ENCODE data around the gene HOXD12. TPM values are rescaled to one million over a fixed set of nuclear protein-coding genes. Genes with fewer than 3 reads are reported as not detected.

HOXD12 gene
- total RNA-seq, 4 donors from 2014 or later: not detected

- Histone ChIP-seq H3K36me3 (no peaks in the 10 kb centered on the region), H3K4me3 (no peak overlapping the region), H3K4me1 (peaks cover 16 to 48% (median 45%) of the 10 kb centered on the region in 4 donors), H3K9me3 (no peaks in the 10 kb centered on the region), H3K27me3 (peaks cover 3 to 100% (median 90%) of the 10 kb centered on the region in 4 donors), H3K27ac (replicated peaks in 1 of 4) (no peak overlapping the region)
- no peak for TF ChIP-seq CTCF (IDR thresholded peaks at IDR 0.05)
- TF ChIP-seq EP300 (IDR thresholded peaks at IDR 0.05): no peak
- WGBS: 15% methylated on average over 8 of the region's 8 CpGs
- intact Hi-C loops (cut with DNase I): no loop called here
- DNase-seq (ENCODE audit: extremely low spot score): no peak
Measured at GRCh38 chr2:176093898-176094249, 5.7 kb upstream of the HOXD12 start.

- Histone ChIP-seq H3K36me3 (no peaks in the 10 kb centered on the region), H3K27ac (replicated peaks in 1 of 4) (no peak overlapping the region), H3K9me3 (no peaks in the 10 kb centered on the region), H3K4me3 (no peak overlapping the region), H3K27me3 (peaks cover 3 to 100% (median 91%) of the 10 kb centered on the region in 4 donors), H3K4me1 (peaks cover 16 to 52% (median 47%) of the 10 kb centered on the region in 4 donors)
- WGBS: 6% methylated on average over 12 of the region's 12 CpGs
- intact Hi-C loops (cut with DNase I): no loop called here
- DNase-seq (ENCODE audit: extremely low spot score): no peak
- no peak for TF ChIP-seq POLR2AphosphoS5 (IDR thresholded peaks at IDR 0.05)
- TF ChIP-seq EP300 (IDR thresholded peaks at IDR 0.05): no peak
- TF ChIP-seq CTCF (IDR thresholded peaks at IDR 0.05): no peak
- TF ChIP-seq POLR2A (IDR thresholded peaks at IDR 0.05; ENCODE audit: low read depth): no peak
Measured at GRCh38 chr2:176094349-176094748, 5.2 kb upstream of the HOXD12 start.

- Histone ChIP-seq H3K4me1 (peaks cover 16 to 63% (median 58%) of the 10 kb centered on the region in 4 donors), H3K27ac (replicated peaks in 1 of 4) (no peak overlapping the region)
Measured at GRCh38 chr2:176095421-176095820, 4.2 kb upstream of the HOXD12 start.

GRCh38 chr2:176096243-176096985, 3.2 kb upstream of the HOXD12 start:
- H3K4me3 ChIP-seq: peak overlapping the region; percentile 36 to 57 (median 46)
- WGBS: 8% methylated on average over 16 of the region's 16 CpGs
- no peaks in the 10 kb centered on the region for H3K9me3 ChIP-seq
- TF ChIP-seq CTCF (IDR thresholded peaks at IDR 0.05) (no peak), POLR2A (IDR thresholded peaks at IDR 0.05; ENCODE audit: low read depth) (no peak), POLR2AphosphoS5 (IDR thresholded peaks at IDR 0.05) (peak in 1 of 2 donors; percentile 45), EP300 (IDR thresholded peaks at IDR 0.05) (no peak)
- H3K36me3 ChIP-seq: no peaks in the 10 kb centered on the region
- H3K4me1 ChIP-seq: peaks cover 16 to 66% (median 59%) of the 10 kb centered on the region in 4 donors
- no peak overlapping the region for H3K27ac ChIP-seq (replicated peaks in 1 of 4)
- intact Hi-C loops (cut with DNase I): loop anchor here (2.0 kb wide), 1 partner anchor 406 kb away; no protein-coding TSS in a partner anchor
- peaks cover 3 to 100% (median 98%) of the 10 kb centered on the region in 4 donors for H3K27me3 ChIP-seq
- DNase-seq (ENCODE audit: extremely low spot score): no peak

More at GRCh38 chr2:176095421-176095820, 4.2 kb upstream of the HOXD12 start:
- no peak for DNase-seq (ENCODE audit: extremely low spot score)
- intact Hi-C loops (cut with DNase I): no loop called here
- Histone ChIP-seq H3K9me3 (no peaks in the 10 kb centered on the region), H3K4me3 (no peak overlapping the region), H3K27me3 (peaks cover 3 to 100% (median 94%) of the 10 kb centered on the region in 4 donors), H3K36me3 (no peaks in the 10 kb centered on the region)
- 11% methylated on average over 5 of the region's 5 CpGs for WGBS
- no peak for TF ChIP-seq CTCF (IDR thresholded peaks at IDR 0.05)
- TF ChIP-seq POLR2A (IDR thresholded peaks at IDR 0.05; ENCODE audit: low read depth): no peak
- TF ChIP-seq POLR2AphosphoS5 (IDR thresholded peaks at IDR 0.05): no peak
- TF ChIP-seq EP300 (IDR thresholded peaks at IDR 0.05): no peak

Measured in esophagus muscularis mucosa (tissue), 4 donors.